ENCODE data around the gene LAGE3. TPM values are rescaled to one million over a fixed set of nuclear protein-coding genes. Genes with fewer than 3 reads are reported as not detected.

LAGE3 gene
- total RNA-seq, 1 donor from 2014 or later, result 14.7 TPM

DNA sequence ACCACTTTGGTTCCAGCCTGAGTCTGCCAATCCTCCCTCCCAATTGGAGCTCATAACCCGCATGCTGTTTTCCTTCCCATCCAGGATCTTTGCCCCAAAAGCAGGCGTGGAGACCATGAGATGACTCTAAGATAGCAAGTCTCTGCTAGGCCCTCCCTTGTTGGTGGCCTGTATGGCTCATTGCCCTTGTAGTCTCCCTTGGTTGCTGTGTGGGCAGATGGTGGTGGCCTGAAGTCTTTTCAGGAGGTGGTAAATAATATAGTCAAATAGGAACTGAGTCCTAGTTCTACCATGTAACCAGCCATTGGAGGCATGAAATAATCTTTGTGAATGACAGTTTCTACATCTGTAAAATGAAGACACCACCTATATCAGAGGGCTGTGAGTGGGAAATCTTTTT, 49.4 kb downstream of the LAGE3 start:
- TF ChIP-seq, protein P1, sequence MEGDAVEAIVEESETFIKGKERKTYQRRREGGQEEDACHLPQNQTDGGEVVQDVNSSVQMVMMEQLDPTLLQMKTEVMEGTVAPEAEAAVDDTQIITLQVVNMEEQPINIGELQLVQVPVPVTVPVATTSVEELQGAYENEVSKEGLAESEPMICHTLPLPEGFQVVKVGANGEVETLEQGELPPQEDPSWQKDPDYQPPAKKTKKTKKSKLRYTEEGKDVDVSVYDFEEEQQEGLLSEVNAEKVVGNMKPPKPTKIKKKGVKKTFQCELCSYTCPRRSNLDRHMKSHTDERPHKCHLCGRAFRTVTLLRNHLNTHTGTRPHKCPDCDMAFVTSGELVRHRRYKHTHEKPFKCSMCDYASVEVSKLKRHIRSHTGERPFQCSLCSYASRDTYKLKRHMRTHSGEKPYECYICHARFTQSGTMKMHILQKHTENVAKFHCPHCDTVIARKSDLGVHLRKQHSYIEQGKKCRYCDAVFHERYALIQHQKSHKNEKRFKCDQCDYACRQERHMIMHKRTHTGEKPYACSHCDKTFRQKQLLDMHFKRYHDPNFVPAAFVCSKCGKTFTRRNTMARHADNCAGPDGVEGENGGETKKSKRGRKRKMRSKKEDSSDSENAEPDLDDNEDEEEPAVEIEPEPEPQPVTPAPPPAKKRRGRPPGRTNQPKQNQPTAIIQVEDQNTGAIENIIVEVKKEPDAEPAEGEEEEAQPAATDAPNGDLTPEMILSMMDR (IDR thresholded peaks at IDR 0.05; ENCODE audit: insufficient read depth, low read length, severe bottlenecking), result no peak
- Histone ChIP-seq H3K4me3 (ENCODE audit: low read depth, low read length) (no peak overlapping the region), H3K27me3 (ENCODE audit: control insufficient read depth, insufficient read depth, low read length) (no peaks in the 10 kb centered on the region), H3K36me3 (ENCODE audit: control insufficient read depth, insufficient read depth, low read length) (peaks cover 3% of the 10 kb centered on the region)
- FAIRE-seq, result no peak
- DNase-seq (ENCODE audit: low read depth), result no peak

DNA sequence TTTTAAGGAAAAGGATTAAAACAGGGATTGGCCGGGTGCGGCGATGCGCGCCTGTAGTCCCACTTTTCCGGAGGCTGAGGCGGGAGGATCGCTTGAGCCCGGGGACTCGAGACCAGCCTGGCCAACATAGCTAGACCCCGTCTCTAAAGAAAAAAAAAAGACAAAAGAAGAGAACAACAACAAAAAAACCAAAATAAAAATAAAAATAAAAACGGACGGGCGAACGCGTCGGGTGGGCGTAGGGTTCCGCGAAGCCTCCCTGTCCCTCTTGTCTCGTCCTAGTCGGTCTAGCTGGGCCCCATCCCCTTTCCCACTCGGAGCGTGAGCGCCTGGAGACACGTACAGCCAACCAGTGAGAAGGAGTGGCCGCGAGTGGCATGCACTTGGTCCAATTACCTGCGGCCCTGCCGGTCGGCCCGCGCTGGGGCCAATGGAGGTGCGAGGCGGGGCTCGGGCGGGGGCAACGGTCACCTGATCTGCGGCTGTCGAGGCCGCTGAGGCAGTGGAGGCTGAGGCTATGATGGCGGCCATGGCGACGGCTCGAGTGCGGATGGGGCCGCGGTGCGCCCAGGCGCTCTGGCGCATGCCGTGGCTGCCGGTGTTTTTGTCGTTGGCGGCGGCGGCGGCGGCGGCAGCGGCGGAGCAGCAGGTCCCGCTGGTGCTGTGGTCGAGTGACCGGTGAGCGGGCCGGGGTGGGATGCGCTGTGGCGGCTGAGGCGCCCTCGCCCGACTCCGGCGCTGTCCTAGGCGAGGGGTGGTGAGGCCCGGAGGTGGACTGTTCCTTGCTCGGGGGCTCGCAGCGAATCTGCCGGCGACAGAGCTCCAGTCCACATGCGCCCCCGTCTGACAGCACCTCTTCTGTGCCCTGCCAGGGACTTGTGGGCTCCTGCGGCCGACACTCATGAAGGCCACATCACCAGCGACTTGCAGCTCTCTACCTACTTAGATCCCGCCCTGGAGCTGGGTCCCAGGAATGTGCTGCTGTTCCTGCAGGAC, 50.6 kb downstream of the LAGE3 start, which contains the start of gene ATP6AP1:
ATP6AP1 (plus strand) TSS at position 502 of the 996 bp plus-strand sequence; CDS start at position 518, 16 bp downstream.
- H3K36me3 ChIP-seq (ENCODE audit: control insufficient read depth, insufficient read depth, low read length), result peaks cover 3% of the 10 kb centered on the region
- peak within 1 kb of the TSS; percentile 59 for H3K4me3 ChIP-seq (ENCODE audit: low read depth, low read length)
- DNase-seq (ENCODE audit: low read depth) (peak; percentile 75), FAIRE-seq (no peak)
- TF ChIP-seq, protein P1 (IDR thresholded peaks at IDR 0.05; ENCODE audit: insufficient read depth, low read length, severe bottlenecking), result peak; percentile 10
- no peaks in the 10 kb centered on the region for H3K27me3 ChIP-seq (ENCODE audit: control insufficient read depth, insufficient read depth, low read length)

Other genes starting within 250 kb of the LAGE3 start
- not detected in 2 replicates for gene OPN1MW3, start 221.7 kb downstream of the LAGE3 start, total RNA-seq
- not detected in 2 replicates for gene TEX28, start 184.2 kb downstream of the LAGE3 start, total RNA-seq
- not detected in 2 replicates for gene TKTL1, start 183.5 kb downstream of the LAGE3 start, total RNA-seq
- gene FLNA, start 104.6 kb downstream of the LAGE3 start, total RNA-seq, result 676 and 858 TPM in 2 replicates
- 16.1 and 27.3 TPM in 2 replicates for gene EMD, start 100.0 kb downstream of the LAGE3 start, total RNA-seq
- gene RPL10, start 80.9 kb downstream of the LAGE3 start, total RNA-seq, result 2,240 and 6,023 TPM in 2 replicates
- 38.7 and 70.7 TPM in 2 replicates for gene DNASE1L1, start 70.0 kb downstream of the LAGE3 start, total RNA-seq
- gene TAFAZZIN, start 67.7 kb downstream of the LAGE3 start, total RNA-seq, result 20.6 and 22.4 TPM in 2 replicates
- 44.0 and 51.7 TPM in 2 replicates for gene ATP6AP1, start 50.6 kb downstream of the LAGE3 start, total RNA-seq
- 87.2 and 98.5 TPM in 2 replicates for gene GDI1, start 42.1 kb downstream of the LAGE3 start, total RNA-seq
- gene FAM50A, start 35.1 kb downstream of the LAGE3 start, total RNA-seq, result 88.5 and 90.4 TPM in 2 replicates
- gene PLXNA3, start 21.0 kb downstream of the LAGE3 start, total RNA-seq, result 6.1 and 8.7 TPM in 2 replicates
- gene UBL4A, start 7.3 kb upstream of the LAGE3 start, total RNA-seq, result 36.6 and 59.2 TPM in 2 replicates
- gene SLC10A3, start 11.3 kb upstream of the LAGE3 start, total RNA-seq, result 7.4 and 13.4 TPM in 2 replicates
- 33.2 and 36.6 TPM in 2 replicates for gene FAM3A, start 37.0 kb upstream of the LAGE3 start, total RNA-seq
- 17.4 and 20.0 TPM in 2 replicates for gene G6PD, start 67.6 kb upstream of the LAGE3 start, total RNA-seq
- gene IKBKG, start 68.3 kb upstream of the LAGE3 start, total RNA-seq, result 8.4 and 10.3 TPM in 2 replicates
- gene CTAG1A, start 105.9 kb upstream of the LAGE3 start, total RNA-seq, result not detected in 2 replicates
- not detected in 2 replicates for gene CTAG1B, start 140.0 kb upstream of the LAGE3 start, total RNA-seq
- not detected in 2 replicates for gene CTAG2, start 174.3 kb upstream of the LAGE3 start, total RNA-seq

All from bronchial epithelial cell (primary cell).